Esophagus squamous epithelium (tissue), 5 donors: ENCODE measurements around the gene TMEM248. TPM values are rescaled to one million over a fixed set of nuclear protein-coding genes. Genes with fewer than 3 reads are reported as not detected.
"Not testable (repeated sequence)": the region's sequence is repeated elsewhere in the genome, so short reads cannot be mapped to it uniquely, and the experiment has no call there.

ENCODE experiments used
- DNase-seq: peaks from one replicate; lab custom pipeline; 2025; lab: John Stamatoyannopoulos, UW
- H3K27ac ChIP-seq, 4 donors: fragments of 200-600 bp; sonication (generic); one replicate each; pipeline ENCODE4 v1.5.1; 2016 to 2019; ENCODE audit warnings: mild to moderate bottlenecking in 1 of 4
- H3K27me3 ChIP-seq, 4 donors: fragments of 200-600 bp; sonication (generic); 1 replicate in 3 of 4; 2 replicates in 1 of 4; pipeline versions ENCODE4 v1.5.1 to v1.6.0; 2017 to 2021; ENCODE audit warnings: antibody characterized with exemption in 1 of 4
- H3K36me3 ChIP-seq, 3 donors: fragments of 200-600 bp; sonication (generic); one replicate each; pipeline ENCODE4 v1.5.1; 2016 to 2019
- H3K4me1 ChIP-seq, 3 donors: fragments of 200-600 bp; sonication (generic); one replicate each; pipeline ENCODE4 v1.5.1; 2017 to 2019
- H3K4me3 ChIP-seq, 4 donors: fragments of 200-600 bp; sonication (generic); 1 replicate in 3 of 4; 2 replicates in 1 of 4; pipeline ENCODE4 v1.5.1; 2016 to 2019; ENCODE audit warnings: mild to moderate bottlenecking in 2 of 4, moderate library complexity in 1 of 4
- H3K9me3 ChIP-seq, 3 donors: fragments of 200-600 bp; sonication (generic); one replicate each; pipeline ENCODE4 v1.5.1; 2016 to 2019
- CTCF ChIP-seq, 6 experiments: fragments of 450-650 bp in 4 of 6; fragments of 200-600 bp in 2 of 6; sonication (generic) in 2 of 6; IDR thresholded peaks; one replicate each; pipeline ENCODE4 v1.5.1; 2016 to 2019; ENCODE audit warnings: antibody characterized with exemption in 6 of 6, mild to moderate bottlenecking in 4 of 6, moderate library complexity in 4 of 6
- POLR2A ChIP-seq, 4 donors: fragments of 450-650 bp; IDR thresholded peaks; one replicate each; pipeline ENCODE4 v1.6.1; 2017; ENCODE audit warnings: antibody characterized with exemption in 4 of 4, mild to moderate bottlenecking in 4 of 4, moderate library complexity in 3 of 4
- WGBS, 2 donors: methylation state at CpG; one replicate each; pipeline ENCODE4 v1.1.5; 2018; 5-methylcytosine and 5-hydroxymethylcytosine counted together
- intact Hi-C: fragments of 100-400 bp; cut with DNase I; formaldehyde crosslinking; loops from one replicate; pipeline ENCODE4 v1.15.0; 2022
- total RNA-seq, 4 donors: library from RNA; depleted of rRNA; stranded (reverse); fragments of >200 nt; gene quantifications; one replicate each; pipeline ENCODE4 v1.1.0, GENCODE V29; 2016
- donor health status: DM: yes; HTN: yes; CAD: no.

The TMEM248 gene
- total RNA-seq, 4 donors from 2014 or later = 42.3 to 84.1 (median 56.4) TPM

- H3K4me1 ChIP-seq = no peaks in the 10 kb centered on the region
- H3K27me3 ChIP-seq = no peaks in the 10 kb centered on the region
- intact Hi-C loops = no loop called here
- no peak overlapping the region for H3K4me3 ChIP-seq
- WGBS, 2 donors = 87 to 94% methylated on average over 2 of the region's 2 CpGs
- H3K9me3 ChIP-seq = no peaks in the 10 kb centered on the region
- TF ChIP-seq CTCF (IDR thresholded peaks at IDR 0.05) (no peak), POLR2A (IDR thresholded peaks at IDR 0.05) (no peak)
- H3K36me3 ChIP-seq = no peaks in the 10 kb centered on the region
- H3K27ac ChIP-seq = no peak overlapping the region
- no peak for DNase-seq
Measured at GRCh38 chr7:66912195-66912594, 8.8 kb upstream of the TMEM248 start.

GRCh38 chr7:66913118-66914037 lies 7.6 kb upstream of the TMEM248 start:
- WGBS, 2 donors = 83 to 90% methylated on average over 12 of the region's 12 CpGs
- Histone ChIP-seq H3K27ac (no peak overlapping the region), H3K4me3 (no peak overlapping the region), H3K4me1 (no peaks in the 10 kb centered on the region), H3K36me3 (no peaks in the 10 kb centered on the region), H3K9me3 (no peaks in the 10 kb centered on the region), H3K27me3 (no peaks in the 10 kb centered on the region)
- TF ChIP-seq POLR2A (IDR thresholded peaks at IDR 0.05) (no peak), CTCF (IDR thresholded peaks at IDR 0.05) (no peak)
- no peak for DNase-seq
- intact Hi-C loops = no loop called here

GRCh38 chr7:66917904-66918303 lies 3.1 kb upstream of the TMEM248 start:
- H3K4me1 ChIP-seq = peaks cover 9 to 21% (median 14%) of the 10 kb centered on the region in 3 donors
- H3K36me3 ChIP-seq, H3K27me3 ChIP-seq, H3K9me3 ChIP-seq, H3K27ac ChIP-seq, intact Hi-C loops, DNase-seq, H3K4me3 ChIP-seq: not testable (repeated sequence)
- WGBS, 2 donors = 73 to 88% methylated on average over 7 of the region's 7 CpGs

GRCh38 chr7:66919304-66919703 lies 1.7 kb upstream of the TMEM248 start:
- intact Hi-C loops = no loop called here
- H3K27me3 ChIP-seq = no peaks in the 10 kb centered on the region
- TF ChIP-seq POLR2A (IDR thresholded peaks at IDR 0.05) = no peak
- no peak for TF ChIP-seq CTCF (IDR thresholded peaks at IDR 0.05)
- H3K4me1 ChIP-seq = peaks cover 14 to 35% (median 22%) of the 10 kb centered on the region in 3 donors
- no peaks in the 10 kb centered on the region for H3K9me3 ChIP-seq
- 95 to 100% methylated on average over 1 of the region's 1 CpG for WGBS, 2 donors
- H3K27ac ChIP-seq = no peak overlapping the region
- H3K4me3 ChIP-seq = no peak overlapping the region
- no peak for DNase-seq
- peaks cover 0 to 3% (median 0%) of the 10 kb centered on the region in 3 donors for H3K36me3 ChIP-seq

- TF ChIP-seq CTCF (IDR thresholded peaks at IDR 0.05) = no peak
- TF ChIP-seq POLR2A (IDR thresholded peaks at IDR 0.05) = no peak
- Histone ChIP-seq H3K36me3 (peaks cover 0 to 7% (median 0%) of the 10 kb centered on the region in 3 donors), H3K4me1 (peaks cover 14 to 39% (median 22%) of the 10 kb centered on the region in 3 donors), H3K27me3 (no peaks in the 10 kb centered on the region), H3K27ac (no peak overlapping the region), H3K4me3 (no peak overlapping the region), H3K9me3 (no peaks in the 10 kb centered on the region)
- 89 to 98% methylated on average over 4 of the region's 4 CpGs for WGBS, 2 donors
- intact Hi-C loops = no loop called here
- no peak for DNase-seq
Measured at GRCh38 chr7:66919704-66920103, 1.3 kb upstream of the TMEM248 start.
